Activated naive CD4-positive, alpha-beta T cell treated with anti-CD3 and anti-CD28 coated beads, Interleukin-2, amount 10 ng/mL, durations not matched to agents 7 days and 5 days (primary cell): Measurements from ENCODE around the gene ICAM4.
A peak's percentile ranks its signal among the peaks of the same experiment; 100 is the strongest.

Experiments used
- CTCF ChIA-PET: fragments of 350-600 bp; sonication (Branson Sonifier 250); formaldehyde crosslinking; loops from one replicate; lab custom pipeline; 2021; ENCODE audit warnings: antibody characterized with exemption; lab: Charles Lee
- DNase-seq: peaks from one replicate; pipeline ENCODE4 v3.0.0-alpha.2; 2020
- H3K27ac Mint-ChIP-seq: one replicate; pipeline ENCODE4 v1.8.0; 2021; ENCODE audit warnings: mild to moderate bottlenecking, moderate library complexity, mixed read lengths
- H3K27me3 Mint-ChIP-seq: one replicate; pipeline ENCODE4 v1.8.0; 2021; ENCODE audit warnings: mild to moderate bottlenecking, mixed read lengths
- H3K36me3 Mint-ChIP-seq: one replicate; pipeline ENCODE4 v1.8.0; 2021; ENCODE audit warnings: mixed read lengths
- H3K4me1 Mint-ChIP-seq: one replicate; pipeline ENCODE4 v1.8.0; 2021; ENCODE audit warnings: mixed read lengths
- H3K4me3 Mint-ChIP-seq: one replicate; pipeline ENCODE4 v1.8.0; 2021; ENCODE audit warnings: mild to moderate bottlenecking, moderate library complexity, mixed read lengths
- H3K9me3 Mint-ChIP-seq: one replicate; pipeline ENCODE4 v1.8.0; 2021; ENCODE audit warnings: mixed read lengths

The ICAM4 gene

DNA sequence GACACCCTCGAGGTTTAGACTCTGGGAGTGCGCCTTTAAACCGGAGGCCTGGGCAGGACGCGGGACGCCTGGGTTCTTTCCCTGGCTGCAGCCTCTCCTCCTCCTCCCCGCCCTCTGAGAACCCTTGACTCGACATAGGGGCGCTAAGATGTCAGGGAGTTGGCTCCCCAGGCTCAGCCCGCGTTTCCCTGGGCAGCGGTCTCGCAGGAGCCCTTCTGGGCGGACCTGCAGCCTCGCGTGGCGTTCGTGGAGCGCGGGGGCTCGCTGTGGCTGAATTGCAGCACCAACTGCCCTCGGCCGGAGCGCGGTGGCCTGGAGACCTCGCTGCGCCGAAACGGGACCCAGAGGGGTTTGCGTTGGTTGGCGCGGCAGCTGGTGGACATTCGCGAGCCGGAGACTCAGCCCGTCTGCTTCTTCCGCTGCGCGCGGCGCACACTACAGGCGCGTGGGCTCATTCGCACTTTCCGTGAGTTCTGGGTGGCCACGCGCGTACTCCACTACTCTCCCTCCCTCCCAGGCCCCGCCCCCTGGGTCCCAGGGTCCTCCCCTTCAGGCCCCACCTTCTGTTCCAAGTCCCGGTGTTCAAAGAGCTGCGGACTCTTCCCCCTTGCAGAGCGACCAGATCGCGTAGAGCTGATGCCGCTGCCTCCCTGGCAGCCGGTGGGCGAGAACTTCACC is 4.3 kb downstream of the ICAM4 start:
- Mint-ChIP-seq H3K4me1 (peaks cover 82% of the 10 kb centered on the region), H3K36me3 (peaks cover 24% of the 10 kb centered on the region), H3K27me3 (peaks cover 97% of the 10 kb centered on the region), H3K9me3 (peaks cover 2% of the 10 kb centered on the region), H3K4me3 (peak overlapping the region; percentile 68), H3K27ac (peak overlapping the region; percentile 76)
- CTCF ChIA-PET = interaction anchor here (0.5 to 2.2 kb wide), 5 partner anchors 21 to 265 kb away, joined by 3 to 20 read pairs (median 5); partner anchors contain the start of gene ICAM1
- peak; percentile 74 for DNase-seq

DNA sequence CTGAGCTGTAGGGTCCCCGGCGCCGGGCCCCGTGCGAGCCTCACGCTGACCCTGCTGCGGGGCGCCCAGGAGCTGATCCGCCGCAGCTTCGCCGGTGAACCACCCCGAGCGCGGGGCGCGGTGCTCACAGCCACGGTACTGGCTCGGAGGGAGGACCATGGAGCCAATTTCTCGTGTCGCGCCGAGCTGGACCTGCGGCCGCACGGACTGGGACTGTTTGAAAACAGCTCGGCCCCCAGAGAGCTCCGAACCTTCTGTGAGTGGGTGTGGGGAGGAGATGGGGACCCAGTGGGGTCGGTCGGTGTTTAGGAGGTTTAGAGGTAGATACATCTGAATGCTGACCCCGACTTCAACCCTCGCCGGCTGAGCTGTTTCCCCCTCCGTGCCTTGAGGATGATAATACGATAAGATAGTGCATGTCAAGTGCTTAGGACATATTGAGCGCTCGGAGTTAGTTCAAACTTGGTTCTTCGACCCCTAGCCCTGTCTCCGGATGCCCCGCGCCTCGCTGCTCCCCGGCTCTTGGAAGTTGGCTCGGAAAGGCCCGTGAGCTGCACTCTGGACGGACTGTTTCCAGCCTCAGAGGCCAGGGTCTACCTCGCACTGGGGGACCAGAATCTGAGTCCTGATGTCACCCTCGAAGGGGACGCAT is 4.9 kb downstream of the ICAM4 start:
- Mint-ChIP-seq H3K4me1 (peaks cover 77% of the 10 kb centered on the region), H3K27me3 (peaks cover 100% of the 10 kb centered on the region), H3K36me3 (peaks cover 19% of the 10 kb centered on the region), H3K27ac (peak overlapping the region; percentile 68), H3K9me3 (peaks cover 2% of the 10 kb centered on the region), H3K4me3 (peak overlapping the region; percentile 68)
- no peak for DNase-seq
- CTCF ChIA-PET = interaction anchor here (0.6 to 2.2 kb wide), 5 partner anchors 21 to 126 kb away, joined by 3 to 20 read pairs (median 5); partner anchors contain the start of gene ICAM1

GRCh38 chr19:10292206-10292788 is 5.5 kb downstream of the ICAM4 start:
- H3K27ac Mint-ChIP-seq = peak overlapping the region; percentile 68
- H3K9me3 Mint-ChIP-seq = peaks cover 2% of the 10 kb centered on the region
- peak; percentile 75 for DNase-seq
- H3K27me3 Mint-ChIP-seq = peaks cover 100% of the 10 kb centered on the region
- H3K4me3 Mint-ChIP-seq = peak overlapping the region; percentile 54
- H3K4me1 Mint-ChIP-seq = peaks cover 72% of the 10 kb centered on the region
- peaks cover 18% of the 10 kb centered on the region for H3K36me3 Mint-ChIP-seq
- CTCF ChIA-PET = interaction anchor here (0.6 to 2.2 kb wide), 4 partner anchors 22 to 96 kb away, joined by 3 to 20 read pairs (median 7); partner anchors contain the start of gene ICAM1

- peaks cover 100% of the 10 kb centered on the region for H3K27me3 Mint-ChIP-seq
- H3K9me3 Mint-ChIP-seq = peaks cover 2% of the 10 kb centered on the region
- H3K36me3 Mint-ChIP-seq = peaks cover 17% of the 10 kb centered on the region
- peak overlapping the region; percentile 52 for H3K4me3 Mint-ChIP-seq
- no peak for DNase-seq
- H3K27ac Mint-ChIP-seq = peak overlapping the region; percentile 88
- H3K4me1 Mint-ChIP-seq = peaks cover 65% of the 10 kb centered on the region
- CTCF ChIA-PET = interaction anchor here (1.8 to 2.2 kb wide), 2 partner anchors 23 to 33 kb away, joined by 9 to 20 read pairs; partner anchors contain the start of gene ICAM1
These were observed 6.3 kb downstream of the ICAM4 start for GRCh38 chr19:10292789-10293636.

GRCh38 chr19:10293637-10294367 is 7.0 kb downstream of the ICAM4 start:
- peaks cover 2% of the 10 kb centered on the region for H3K9me3 Mint-ChIP-seq
- peaks cover 17% of the 10 kb centered on the region for H3K36me3 Mint-ChIP-seq
- H3K27ac Mint-ChIP-seq = peak overlapping the region; percentile 88
- peaks cover 59% of the 10 kb centered on the region for H3K4me1 Mint-ChIP-seq
- H3K27me3 Mint-ChIP-seq = peaks cover 100% of the 10 kb centered on the region
- CTCF ChIA-PET = interaction anchor here (1.9 kb wide), 1 partner anchor 35 kb away, joined by 5 read pairs; no protein-coding TSS in a partner anchor
- no peak for DNase-seq
- H3K4me3 Mint-ChIP-seq = no peak overlapping the region

DNA sequence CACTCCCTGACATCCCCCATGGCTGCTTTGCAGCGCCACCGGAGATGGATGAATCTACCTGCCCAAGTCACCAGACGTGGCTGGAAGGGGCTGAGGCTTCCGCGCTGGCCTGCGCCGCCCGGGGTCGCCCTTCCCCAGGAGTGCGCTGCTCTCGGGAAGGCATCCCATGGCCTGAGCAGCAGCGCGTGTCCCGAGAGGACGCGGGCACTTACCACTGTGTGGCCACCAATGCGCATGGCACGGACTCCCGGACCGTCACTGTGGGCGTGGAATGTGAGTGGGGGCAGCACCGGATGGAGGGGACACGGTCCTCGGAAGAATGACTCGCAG is 7.6 kb downstream of the ICAM4 start:
- CTCF ChIA-PET = interaction anchor here (1.9 kb wide), 1 partner anchor 35 kb away, joined by 5 read pairs; no protein-coding TSS in a partner anchor
- Mint-ChIP-seq H3K27me3 (peaks cover 100% of the 10 kb centered on the region), H3K36me3 (peaks cover 17% of the 10 kb centered on the region), H3K9me3 (peaks cover 2% of the 10 kb centered on the region), H3K4me1 (peaks cover 53% of the 10 kb centered on the region), H3K4me3 (peak overlapping the region; percentile 53), H3K27ac (no peak overlapping the region)
- no peak for DNase-seq

DNA sequence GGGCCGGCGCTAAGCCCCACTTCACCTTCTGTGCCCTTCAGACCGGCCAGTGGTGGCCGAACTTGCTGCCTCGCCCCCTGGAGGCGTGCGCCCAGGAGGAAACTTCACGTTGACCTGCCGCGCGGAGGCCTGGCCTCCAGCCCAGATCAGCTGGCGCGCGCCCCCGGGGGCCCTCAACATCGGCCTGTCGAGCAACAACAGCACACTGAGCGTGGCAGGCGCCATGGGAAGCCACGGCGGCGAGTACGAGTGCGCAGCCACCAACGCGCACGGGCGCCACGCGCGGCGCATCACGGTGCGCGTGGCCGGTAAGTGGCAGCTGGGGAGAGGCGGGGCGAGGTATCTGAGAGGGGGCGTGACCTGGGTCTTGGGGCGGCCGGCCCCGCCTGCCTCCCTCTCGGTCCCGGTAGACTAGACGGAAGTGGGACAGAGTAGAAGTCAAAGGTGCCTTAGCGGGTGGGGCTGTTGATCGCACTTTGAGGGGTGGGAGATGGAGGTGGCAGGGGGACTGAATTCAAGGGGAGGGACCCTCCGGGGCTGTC is 8.6 kb downstream of the ICAM4 start:
- Mint-ChIP-seq H3K9me3 (peaks cover 2% of the 10 kb centered on the region), H3K27me3 (peaks cover 98% of the 10 kb centered on the region), H3K27ac (peak overlapping the region; percentile 75), H3K36me3 (peaks cover 14% of the 10 kb centered on the region), H3K4me1 (peaks cover 46% of the 10 kb centered on the region), H3K4me3 (peak overlapping the region; percentile 76)
- CTCF ChIA-PET = interaction anchor here (0.6 to 1.9 kb wide), 3 partner anchors 24 to 105 kb away, joined by 3 to 5 read pairs (median 3); no protein-coding TSS in a partner anchor
- peak; percentile 86 for DNase-seq

- CTCF ChIA-PET = interaction anchor here (0.6 to 1.9 kb wide), 3 partner anchors 24 to 104 kb away, joined by 3 to 5 read pairs (median 3); no protein-coding TSS in a partner anchor
- Mint-ChIP-seq H3K9me3 (peaks cover 2% of the 10 kb centered on the region), H3K4me3 (peak overlapping the region; percentile 76), H3K4me1 (peaks cover 40% of the 10 kb centered on the region), H3K27ac (peak overlapping the region; percentile 75), H3K36me3 (peaks cover 14% of the 10 kb centered on the region), H3K27me3 (peaks cover 95% of the 10 kb centered on the region)
- DNase-seq = no peak
These were observed 9.3 kb downstream of the ICAM4 start for GRCh38 chr19:10295847-10296591.

GRCh38 chr19:10299545-10300458 is 13.0 kb downstream of the ICAM4 start:
- Mint-ChIP-seq H3K4me1 (peaks cover 12% of the 10 kb centered on the region), H3K9me3 (no peaks in the 10 kb centered on the region), H3K4me3 (no peak overlapping the region), H3K36me3 (peaks cover 3% of the 10 kb centered on the region), H3K27ac (no peak overlapping the region), H3K27me3 (peaks cover 78% of the 10 kb centered on the region)
- CTCF ChIA-PET = no interaction called here
- no peak for DNase-seq

DNA sequence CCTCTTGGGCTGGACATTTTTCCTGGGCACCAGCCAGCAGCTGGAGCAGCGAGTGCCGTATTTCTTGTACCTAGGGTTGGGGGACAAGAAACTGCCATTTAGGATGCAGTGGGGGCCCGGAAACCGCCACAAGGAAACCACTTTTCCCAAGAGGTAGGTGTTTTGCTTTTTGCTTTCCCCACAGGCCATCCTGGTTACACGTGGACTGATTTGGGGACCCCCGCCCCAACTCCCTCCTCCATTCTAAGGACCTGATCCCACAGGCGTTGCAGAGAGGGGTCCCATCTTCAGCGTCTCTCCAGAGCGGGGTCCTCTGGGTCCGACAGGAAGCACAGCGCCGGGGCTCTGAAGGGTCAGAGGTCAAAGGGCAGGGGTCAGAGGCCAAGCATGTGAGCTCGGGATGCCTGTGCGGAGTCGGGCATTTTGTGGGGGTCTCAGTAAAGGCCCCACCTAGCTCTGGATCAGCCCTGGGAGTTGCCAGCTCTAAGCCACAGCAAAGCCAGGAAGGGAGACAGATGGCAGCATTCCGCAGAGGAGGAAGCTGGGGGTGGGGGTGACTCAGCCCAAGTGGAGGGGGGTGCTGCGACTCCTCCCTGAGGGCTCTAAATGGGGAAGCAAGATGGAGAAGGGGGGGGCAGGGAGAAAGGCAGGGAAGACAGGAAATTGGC is 18.5 kb downstream of the ICAM4 start:
- no peak overlapping the region for H3K27ac Mint-ChIP-seq
- no peak for DNase-seq
- no peaks in the 10 kb centered on the region for H3K36me3 Mint-ChIP-seq
- H3K9me3 Mint-ChIP-seq = no peaks in the 10 kb centered on the region
- H3K27me3 Mint-ChIP-seq = peaks cover 25% of the 10 kb centered on the region
- no peaks in the 10 kb centered on the region for H3K4me1 Mint-ChIP-seq
- no peak overlapping the region for H3K4me3 Mint-ChIP-seq
- CTCF ChIA-PET = interaction anchor here (1.5 kb wide), 1 partner anchor 84 kb away, joined by 5 read pairs; no protein-coding TSS in a partner anchor

DNA sequence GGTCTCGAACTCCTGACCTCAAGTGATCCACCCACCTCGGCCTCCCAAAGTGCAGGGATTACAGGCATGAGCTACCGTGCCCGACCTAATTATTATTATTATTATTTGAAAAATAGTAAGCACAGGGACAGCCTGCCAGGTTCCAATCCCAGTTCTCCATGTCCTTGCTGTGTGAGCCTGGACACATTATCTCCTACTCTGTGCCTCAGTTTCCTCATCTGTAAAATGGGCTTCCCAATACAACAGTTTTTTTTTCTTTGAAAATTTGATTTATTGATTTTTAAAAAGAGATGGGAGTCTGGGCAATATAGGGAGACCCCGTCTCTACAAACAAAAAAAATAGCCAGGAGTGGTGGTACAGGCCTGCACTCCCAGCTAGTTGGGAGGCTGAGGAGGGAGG is 19.6 kb downstream of the ICAM4 start:
- CTCF ChIA-PET = interaction anchor here (1.5 kb wide), 1 partner anchor 83 kb away, joined by 5 read pairs; no protein-coding TSS in a partner anchor
- DNase-seq = no peak
- no peaks in the 10 kb centered on the region for H3K36me3 Mint-ChIP-seq
- H3K27me3 Mint-ChIP-seq = peaks cover 18% of the 10 kb centered on the region
- H3K4me3 Mint-ChIP-seq = no peak overlapping the region
- no peak overlapping the region for H3K27ac Mint-ChIP-seq
- H3K4me1 Mint-ChIP-seq = no peaks in the 10 kb centered on the region
- H3K9me3 Mint-ChIP-seq = no peaks in the 10 kb centered on the region
